SH-SY5Y (cell line): Measurements from ENCODE around the gene SORT1.

Source experiments
- GATA2 ChIP-seq: IDR thresholded peaks from 2 replicates; pipeline ENCODE4 v1.6.1; 2011; ENCODE audit warnings: mild to moderate bottlenecking, low read depth, low read length
- GATA3 ChIP-seq: IDR thresholded peaks from 2 replicates; pipeline ENCODE4 v1.6.1; 2011; ENCODE audit warnings: low read depth, mild to moderate bottlenecking, low read length, moderate library complexity

DNA sequence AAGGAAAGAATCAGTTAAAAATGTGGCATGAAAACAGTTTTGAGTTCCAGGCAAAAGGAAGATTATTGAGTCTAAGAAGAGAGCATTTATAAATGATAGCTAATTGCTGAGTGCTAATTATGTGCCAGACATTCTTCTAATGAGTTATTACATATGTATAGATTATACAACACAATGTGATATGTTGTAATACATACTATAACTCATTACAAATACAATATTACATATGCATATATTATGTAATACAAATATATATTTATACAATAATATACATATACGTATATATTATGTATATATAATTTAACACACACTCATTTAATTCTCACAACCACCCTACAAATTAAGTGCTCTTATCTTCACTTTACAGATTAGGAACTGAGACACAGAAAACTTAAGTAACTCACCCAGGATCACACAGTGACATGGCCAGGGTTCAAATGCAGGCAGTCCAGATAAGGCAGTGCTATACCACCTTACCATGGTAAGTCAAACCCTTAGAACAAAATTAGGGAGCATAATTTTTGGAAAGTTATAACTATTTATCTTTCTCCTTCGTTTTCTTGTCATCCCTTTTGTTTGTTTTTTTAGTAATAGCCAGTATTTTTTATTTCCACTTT, 4.0 kb downstream of the SORT1 start:
- TF ChIP-seq GATA2 (no peak), GATA3 (no peak)
